ENCODE data around the gene LTBP1.

- no peak for TF ChIP-seq CTCF (conservative IDR thresholded peaks at IDR 0.05)
- TF ChIP-seq EZH2 (IDR thresholded peaks at IDR 0.05; ENCODE audit: low read depth) = no peak
Observed at GRCh38 chr2:33363325-33364298, 416.9 kb downstream of the LTBP1 start.
